HG03175 (cell line): ENCODE measurements around the gene FAAP100.
A peak's percentile ranks its signal among the peaks of the same experiment; 100 is the strongest.
"Not testable (repeated sequence)": the region's sequence is repeated elsewhere in the genome, so short reads cannot be mapped to it uniquely, and the experiment has no call there.

ENCODE experiments used
- ATAC-seq: cut with Tn5 transposase; IDR thresholded peaks from one replicate; pipeline ENCODE4 v1.9.1; 2021; ENCODE audit warnings: mild to moderate bottlenecking, moderate library complexity; ENCODE audit not compliant: unreplicated experiment

Gene FAAP100, protein sequence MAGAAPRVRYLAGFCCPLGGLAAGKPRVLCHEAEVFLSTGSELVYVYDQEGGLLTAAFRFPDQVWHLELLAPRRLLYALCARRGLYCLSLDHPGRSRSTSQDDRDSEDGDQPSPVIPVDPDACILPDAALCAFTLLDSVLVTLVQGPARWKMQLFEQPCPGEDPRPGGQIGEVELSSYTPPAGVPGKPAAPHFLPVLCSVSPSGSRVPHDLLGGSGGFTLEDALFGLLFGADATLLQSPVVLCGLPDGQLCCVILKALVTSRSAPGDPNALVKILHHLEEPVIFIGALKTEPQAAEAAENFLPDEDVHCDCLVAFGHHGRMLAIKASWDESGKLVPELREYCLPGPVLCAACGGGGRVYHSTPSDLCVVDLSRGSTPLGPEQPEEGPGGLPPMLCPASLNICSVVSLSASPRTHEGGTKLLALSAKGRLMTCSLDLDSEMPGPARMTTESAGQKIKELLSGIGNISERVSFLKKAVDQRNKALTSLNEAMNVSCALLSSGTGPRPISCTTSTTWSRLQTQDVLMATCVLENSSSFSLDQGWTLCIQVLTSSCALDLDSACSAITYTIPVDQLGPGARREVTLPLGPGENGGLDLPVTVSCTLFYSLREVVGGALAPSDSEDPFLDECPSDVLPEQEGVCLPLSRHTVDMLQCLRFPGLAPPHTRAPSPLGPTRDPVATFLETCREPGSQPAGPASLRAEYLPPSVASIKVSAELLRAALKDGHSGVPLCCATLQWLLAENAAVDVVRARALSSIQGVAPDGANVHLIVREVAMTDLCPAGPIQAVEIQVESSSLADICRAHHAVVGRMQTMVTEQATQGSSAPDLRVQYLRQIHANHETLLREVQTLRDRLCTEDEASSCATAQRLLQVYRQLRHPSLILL

GRCh38 chr17:81552244-81553017 lies at the start of gene FAAP100:
Gene FAAP100 (minus strand): TSS chr17:81552353. CDS start chr17:81552330, 23 bp downstream.
- ATAC-seq: peak; percentile 62

DNA sequence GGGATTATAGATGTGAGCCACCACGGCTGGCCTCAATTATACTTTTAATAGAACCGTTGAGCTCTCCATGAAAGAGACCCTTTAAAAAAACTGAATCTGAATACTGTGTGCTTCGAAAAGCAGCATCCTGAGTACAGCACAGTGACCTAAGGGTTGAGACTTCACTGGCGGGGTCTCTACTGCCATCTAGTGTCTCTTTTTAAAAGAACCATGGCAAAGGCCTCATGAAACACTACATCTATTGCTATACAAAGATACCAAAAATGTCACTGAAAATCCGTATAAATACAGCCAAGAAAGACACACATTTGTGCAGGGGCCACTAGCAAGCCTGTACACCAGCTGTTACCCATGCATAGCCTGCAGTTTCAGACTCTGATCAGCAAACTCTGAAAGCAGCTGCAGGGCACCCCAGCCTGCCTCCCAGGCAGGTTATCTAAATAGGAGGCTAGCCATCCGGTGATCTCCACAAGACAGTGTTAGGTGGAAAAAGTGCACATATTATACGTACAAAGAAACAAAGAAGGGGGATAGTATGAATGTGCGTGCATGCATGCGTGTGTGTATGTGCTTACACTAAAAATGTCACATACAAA lies 49.5 kb upstream of the FAAP100 start:
- ATAC-seq: no peak

GRCh38 chr17:81599719-81600486 lies 47.8 kb upstream of the FAAP100 start:
- ATAC-seq: no peak

DNA sequence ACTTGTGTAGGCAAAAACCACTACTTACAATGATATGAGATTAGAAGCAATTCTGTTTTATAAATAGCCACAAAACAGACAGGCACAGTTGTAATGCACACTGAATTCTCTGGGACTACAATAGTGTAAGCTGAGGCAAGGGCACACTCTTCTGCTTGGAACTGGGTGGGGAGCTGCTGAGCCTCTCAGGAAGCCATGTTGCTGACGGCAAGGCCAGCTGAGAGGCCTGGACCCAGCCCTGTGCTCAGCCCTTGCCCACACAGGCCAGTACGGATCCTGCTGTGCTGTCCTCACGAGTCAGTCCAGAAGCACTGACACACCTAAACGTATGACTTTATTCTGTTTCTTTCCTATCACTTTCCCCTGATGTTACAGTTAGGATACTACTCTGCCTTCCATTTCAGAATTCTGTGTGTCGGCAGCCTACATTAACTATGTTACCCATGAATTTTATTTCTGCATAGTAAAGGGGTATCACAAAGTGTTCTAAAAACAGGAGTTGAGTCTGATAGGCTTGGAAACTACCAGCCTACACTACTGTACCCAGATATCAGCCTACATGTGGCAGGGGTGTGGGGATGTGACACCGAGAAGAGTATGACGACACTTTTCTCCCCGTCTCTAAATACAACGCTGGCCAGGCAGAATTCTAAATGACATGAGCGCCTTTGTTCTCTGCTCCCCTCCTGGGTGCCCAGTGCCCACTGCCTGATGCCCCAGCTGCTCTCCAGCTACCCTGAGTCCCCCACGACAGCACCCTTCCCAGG lies 41.1 kb upstream of the FAAP100 start:
- no peak for ATAC-seq

GRCh38 chr17:81591971-81592370 lies 39.8 kb upstream of the FAAP100 start:
- no peak for ATAC-seq

DNA sequence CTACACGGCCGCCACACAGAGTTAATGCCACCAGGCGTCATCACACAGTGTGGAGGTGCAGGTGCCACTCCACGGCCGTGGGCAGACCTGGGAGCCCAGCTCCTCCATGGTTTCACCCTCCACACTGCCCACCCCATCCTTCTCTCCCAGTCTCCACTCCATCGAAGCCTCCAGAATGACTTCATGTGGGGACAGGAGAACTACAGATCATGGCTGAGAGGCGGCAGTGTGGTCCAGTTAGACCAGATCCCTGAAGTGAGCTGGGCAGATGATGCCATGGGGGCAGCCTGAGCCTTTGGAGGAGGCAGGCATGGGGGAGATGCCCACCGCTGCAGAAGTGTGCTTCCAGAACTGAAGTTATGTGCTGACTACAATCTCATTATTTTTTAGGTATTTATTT lies 38.0 kb upstream of the FAAP100 start:
- ATAC-seq: no peak

GRCh38 chr17:81589612-81590011 lies 37.5 kb upstream of the FAAP100 start:
- no peak for ATAC-seq

DNA sequence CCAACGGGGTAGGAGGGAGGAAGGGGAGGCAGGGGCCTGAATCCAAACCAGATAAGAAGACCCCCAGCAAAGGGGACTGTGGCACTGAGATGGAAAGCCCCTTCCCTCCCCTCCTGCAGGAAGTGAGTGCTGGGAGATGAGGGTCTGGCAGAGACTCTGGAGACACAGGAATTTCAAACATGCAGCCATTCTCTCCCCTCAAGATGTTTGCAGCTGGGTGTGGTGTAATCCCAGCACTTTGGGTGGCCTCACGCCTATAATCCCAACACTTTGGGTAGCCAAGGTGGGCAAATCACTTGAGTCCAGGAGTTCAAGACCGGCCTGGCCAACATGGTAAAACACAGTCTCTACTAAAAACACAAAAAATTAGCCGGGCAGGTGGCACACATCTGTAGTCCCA lies 33.9 kb upstream of the FAAP100 start:
- ATAC-seq: no peak

DNA sequence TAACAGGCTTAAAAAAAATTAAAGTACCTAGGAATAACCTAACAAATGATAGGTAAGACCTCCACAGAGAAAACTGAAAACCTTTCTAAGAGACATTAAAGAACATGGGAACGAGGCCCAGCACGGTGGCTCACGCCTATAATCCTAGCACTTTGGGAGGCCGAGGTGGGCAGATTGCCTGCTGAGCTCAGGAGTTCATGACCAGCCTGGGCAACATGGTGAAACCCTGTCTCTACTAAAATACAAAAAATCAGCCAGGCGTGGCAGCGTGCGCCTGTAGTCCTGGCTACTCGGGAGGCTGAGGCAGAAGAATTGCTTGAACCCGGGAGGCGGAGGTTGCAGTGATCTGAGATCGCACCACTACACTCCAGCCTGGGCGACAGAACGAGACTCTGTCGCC lies 32.6 kb upstream of the FAAP100 start:
- ATAC-seq: not testable (repeated sequence)

GRCh38 chr17:81583589-81584342 lies 31.6 kb upstream of the FAAP100 start:
- no peak for ATAC-seq

- no peak for ATAC-seq
Measured at GRCh38 chr17:81582749-81583148, 30.6 kb upstream of the FAAP100 start.

GRCh38 chr17:81582341-81582740 lies 30.2 kb upstream of the FAAP100 start:
- no peak for ATAC-seq

- ATAC-seq: no peak
Measured at GRCh38 chr17:81581758-81582157, 29.6 kb upstream of the FAAP100 start.

DNA sequence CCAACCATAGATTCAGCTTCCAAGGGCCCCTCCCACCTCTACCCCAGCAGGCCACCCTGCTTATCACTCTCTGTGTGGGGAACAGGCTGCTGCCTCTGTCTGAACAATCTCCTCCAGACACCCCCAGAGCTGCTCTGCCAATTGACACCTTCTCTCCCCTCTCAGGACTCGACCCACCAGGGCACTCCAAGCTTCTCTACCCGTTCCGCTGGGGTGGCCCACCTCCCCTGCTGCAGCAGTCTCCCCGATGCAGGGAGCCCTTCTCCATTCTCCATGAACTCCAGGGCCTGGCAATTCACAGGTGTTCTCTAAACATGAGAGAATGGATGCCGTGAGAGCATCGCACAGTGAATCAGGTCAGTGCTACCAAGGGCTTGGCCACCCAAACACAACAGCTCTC lies 28.3 kb upstream of the FAAP100 start:
- no peak for ATAC-seq

GRCh38 chr17:81579821-81580321 lies 27.7 kb upstream of the FAAP100 start:
- no peak for ATAC-seq

DNA sequence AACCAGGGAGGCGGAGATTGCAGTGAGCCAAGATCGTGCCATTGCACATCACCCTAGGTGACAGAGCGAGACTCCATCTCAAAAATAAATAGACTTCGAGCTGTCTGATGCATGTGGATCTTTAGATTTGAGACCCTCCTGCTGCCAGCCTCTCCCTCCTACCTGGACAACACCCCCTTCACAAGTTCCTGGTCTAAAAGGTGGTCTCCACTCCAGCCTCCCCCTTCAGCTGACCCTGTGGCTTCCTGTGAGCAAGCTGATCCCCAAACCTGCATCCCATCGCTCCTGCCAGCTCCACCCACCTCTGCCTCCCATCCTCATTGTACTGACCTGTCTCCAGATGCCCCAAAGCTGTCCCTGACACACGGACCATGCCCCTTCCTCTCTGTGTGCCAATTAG lies 27.1 kb upstream of the FAAP100 start:
- ATAC-seq: no peak

- no peak for ATAC-seq
Measured at GRCh38 chr17:81578561-81579225, 26.5 kb upstream of the FAAP100 start.

DNA sequence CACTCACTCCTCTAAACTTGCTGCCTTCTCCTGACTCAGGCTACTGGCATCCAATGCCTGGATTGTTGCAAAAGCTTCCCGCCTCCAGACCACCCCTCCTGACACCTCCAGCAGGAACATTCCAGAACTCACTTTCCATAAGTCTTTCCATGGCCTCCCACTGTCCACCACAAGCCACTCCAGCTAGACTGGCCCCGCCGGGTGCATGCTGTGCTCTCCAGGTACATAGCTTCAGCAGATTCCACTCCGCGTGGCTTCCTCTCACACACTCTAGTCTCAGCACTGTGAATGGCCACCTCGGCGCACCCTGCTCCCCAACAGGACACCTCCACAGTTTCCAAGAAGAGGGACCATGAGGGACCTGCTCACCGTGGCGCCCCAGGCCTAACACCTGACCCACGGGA lies 25.9 kb upstream of the FAAP100 start:
- ATAC-seq: no peak
